Measurements from ENCODE around the gene RALGAPB.
A peak's percentile ranks its signal among the peaks of the same experiment; 100 is the strongest.

The RALGAPB gene

GRCh38 chr20:38471245-38471644 lies 1.4 kb upstream of the RALGAPB start:
- Histone ChIP-seq H3K4me1 (peaks cover 0 to 34% (median 21%) of the 10 kb centered on the region in 4 donors), H3K36me3 (no peaks in the 10 kb centered on the region), H3K27ac (peak overlapping the region in 1 of 2 donors; percentile 84), H3K4me3 (no peak overlapping the region), H3K27me3 (no peaks in the 10 kb centered on the region), H3K9me3 (no peaks in the 10 kb centered on the region)
- no peak for TF ChIP-seq CTCF (IDR thresholded peaks at IDR 0.05)
- intact Hi-C loops (cut with DNase I; ENCODE audit: low total_unique reads), result no loop called here
- no peak for DNase-seq

DNA sequence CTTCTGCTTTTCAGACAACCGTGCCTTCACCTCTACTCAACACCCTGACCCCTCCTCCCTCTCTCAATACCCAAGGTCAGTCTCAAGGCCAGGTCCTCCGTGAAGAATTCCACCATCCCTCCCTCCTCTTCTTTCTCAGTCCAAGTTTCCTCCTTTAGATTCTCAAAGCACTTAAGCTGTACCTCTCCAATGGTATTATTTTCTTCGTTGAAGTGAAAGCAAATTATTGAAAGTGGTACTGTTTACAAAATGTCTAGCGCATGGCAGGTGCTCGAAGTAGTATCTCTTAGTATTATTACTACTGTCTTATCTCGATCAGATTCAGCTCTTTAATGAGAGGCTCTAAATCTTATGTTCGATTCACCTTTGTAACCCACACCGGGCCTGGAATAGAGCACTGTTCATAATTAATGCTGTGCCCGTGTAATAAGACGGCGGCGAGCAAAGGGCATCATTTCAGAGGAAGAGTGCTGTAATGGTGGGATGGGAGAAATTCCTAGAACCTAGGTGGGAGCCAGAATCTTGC lies 593 bp upstream of the RALGAPB start:
- intact Hi-C loops (cut with DNase I; ENCODE audit: low total_unique reads), result no loop called here
- peaks cover 0 to 38% (median 25%) of the 10 kb centered on the region in 4 donors for H3K4me1 ChIP-seq

DNA sequence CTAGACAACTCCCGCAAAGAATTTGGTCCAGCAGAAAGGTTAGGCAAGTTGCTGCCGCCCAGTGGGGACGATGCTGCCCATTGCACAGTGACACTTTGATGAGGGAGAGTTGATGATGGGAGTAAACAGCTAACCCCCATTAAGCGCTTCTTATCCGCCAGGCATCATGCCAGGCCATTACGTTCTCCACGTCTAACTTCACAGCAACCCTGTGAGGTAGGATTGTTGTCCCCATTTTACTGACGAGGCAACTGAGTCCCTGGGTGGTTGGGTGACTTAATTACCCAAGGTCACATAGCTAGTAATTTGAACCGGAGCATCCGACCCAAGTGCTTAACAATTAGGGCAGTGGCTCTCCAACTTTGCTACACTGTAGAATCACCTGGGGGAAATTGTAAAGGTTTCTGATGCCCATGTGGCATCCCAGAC lies 738 bp downstream of the RALGAPB start:
- Histone ChIP-seq H3K4me3 (peak overlapping the region; percentile 68 to 83), H3K4me1 (peaks cover 0 to 39% (median 26%) of the 10 kb centered on the region in 4 donors), H3K27ac (peak overlapping the region; percentile 84 to 95), H3K27me3 (no peaks in the 10 kb centered on the region), H3K9me3 (no peaks in the 10 kb centered on the region), H3K36me3 (no peaks in the 10 kb centered on the region)
- no peak for DNase-seq
- no peak for TF ChIP-seq CTCF (IDR thresholded peaks at IDR 0.05)
- intact Hi-C loops (cut with DNase I; ENCODE audit: low total_unique reads), result no loop called here

More for the DNA sequence above, 593 bp upstream of the RALGAPB start:
- no peaks in the 10 kb centered on the region for H3K36me3 ChIP-seq
- no peaks in the 10 kb centered on the region for H3K27me3 ChIP-seq
- DNase-seq, result no peak
- H3K9me3 ChIP-seq, result no peaks in the 10 kb centered on the region
- peak overlapping the region; percentile 68 to 83 for H3K4me3 ChIP-seq
- TF ChIP-seq CTCF (IDR thresholded peaks at IDR 0.05), result no peak
- H3K27ac ChIP-seq, result peak overlapping the region; percentile 84 to 95

GRCh38 chr20:38477747-38478146 lies 5.1 kb downstream of the RALGAPB start:
- Histone ChIP-seq H3K27ac (no peak overlapping the region), H3K4me1 (peaks cover 0 to 39% (median 22%) of the 10 kb centered on the region in 4 donors), H3K4me3 (no peak overlapping the region), H3K27me3 (no peaks in the 10 kb centered on the region), H3K36me3 (peaks cover 0 to 4% (median 4%) of the 10 kb centered on the region in 3 donors), H3K9me3 (no peaks in the 10 kb centered on the region)
- TF ChIP-seq CTCF (IDR thresholded peaks at IDR 0.05), result no peak
- intact Hi-C loops (cut with DNase I; ENCODE audit: low total_unique reads), result no loop called here
- no peak for DNase-seq

DNA sequence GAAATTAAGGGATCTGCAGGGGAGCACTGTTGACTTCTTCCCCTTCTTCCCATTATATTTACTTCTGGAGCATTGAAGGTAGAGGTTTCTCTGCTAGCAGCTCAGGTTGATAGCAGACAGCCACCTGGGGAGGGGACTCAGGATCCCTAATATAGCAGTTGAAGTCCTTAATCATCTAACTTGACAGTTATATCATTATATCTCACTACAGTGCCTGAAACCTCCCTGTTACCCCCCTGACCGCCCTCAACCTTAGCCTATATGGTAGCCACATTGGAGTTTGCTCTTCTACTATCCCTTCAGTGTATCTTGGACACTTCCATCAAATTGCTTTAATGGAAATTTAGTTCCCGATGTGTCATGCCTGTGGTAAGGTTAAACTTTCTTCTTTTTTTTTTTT lies 7.0 kb downstream of the RALGAPB start:
- no peaks in the 10 kb centered on the region for H3K9me3 ChIP-seq
- no peak for DNase-seq
- TF ChIP-seq CTCF (IDR thresholded peaks at IDR 0.05), result no peak
- H3K27ac ChIP-seq, result no peak overlapping the region
- no peaks in the 10 kb centered on the region for H3K27me3 ChIP-seq
- no peak overlapping the region for H3K4me3 ChIP-seq
- intact Hi-C loops (cut with DNase I; ENCODE audit: low total_unique reads), result no loop called here
- H3K36me3 ChIP-seq, result peaks cover 0 to 4% (median 4%) of the 10 kb centered on the region in 3 donors
- H3K4me1 ChIP-seq, result peaks cover 0 to 25% (median 9%) of the 10 kb centered on the region in 4 donors

DNA sequence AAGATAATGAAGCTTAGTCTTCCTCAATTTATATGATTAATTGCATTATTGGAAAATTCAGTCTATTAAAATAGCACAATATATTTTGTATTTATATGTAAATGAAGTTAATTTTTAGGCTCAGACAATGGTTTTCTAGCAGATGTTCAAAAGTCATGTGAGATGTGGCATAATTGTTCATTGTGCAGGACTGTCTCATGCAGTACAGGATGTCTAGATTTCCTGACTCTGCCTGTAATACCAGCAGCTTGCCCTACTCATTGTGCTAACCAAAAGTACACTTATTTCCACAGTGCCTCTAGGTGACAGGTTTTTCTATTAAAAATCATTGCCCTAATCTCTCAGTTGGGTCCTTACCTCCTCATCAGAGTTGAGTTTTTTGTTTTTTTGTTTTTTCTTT lies 12.4 kb downstream of the RALGAPB start:
- H3K27me3 ChIP-seq, result no peaks in the 10 kb centered on the region
- no peak overlapping the region for H3K4me3 ChIP-seq
- H3K27ac ChIP-seq, result no peak overlapping the region
- H3K36me3 ChIP-seq, result peaks cover 17 to 26% (median 26%) of the 10 kb centered on the region in 3 donors
- intact Hi-C loops (cut with DNase I; ENCODE audit: low total_unique reads), result no loop called here
- DNase-seq, result no peak
- no peaks in the 10 kb centered on the region for H3K9me3 ChIP-seq
- H3K4me1 ChIP-seq, result no peaks in the 10 kb centered on the region
- TF ChIP-seq CTCF (IDR thresholded peaks at IDR 0.05), result no peak
